Osteoblast (primary cell): ENCODE measurements around the gene PHYHIPL. TPM values are rescaled to one million over a fixed set of nuclear protein-coding genes. Genes with fewer than 3 reads are reported as not detected.

ENCODE experiments used
- DNase-seq: peaks from one replicate; pipeline ENCODE4 v3.0.0; 2011; ENCODE audit warnings: low spot score, mixed read lengths; ENCODE audit not compliant: insufficient read length; ENCODE audit errors: missing footprints
- H2AFZ ChIP-seq: 2 replicates; pipeline ENCODE4 v1.6.0; 2011; ENCODE audit warnings: mild to moderate bottlenecking, low read length
- H3K27ac ChIP-seq: 2 replicates; pipeline ENCODE4 v1.5.1; 2011; ENCODE audit warnings: mild to moderate bottlenecking, low read depth, low read length, moderate library complexity
- H3K27me3 ChIP-seq: 2 replicates; pipeline ENCODE4 v1.6.0; 2012; ENCODE audit warnings: mild to moderate bottlenecking, control low read depth, inconsistent platforms, low read length, moderate library complexity; ENCODE audit not compliant: insufficient read depth
- H3K36me3 ChIP-seq: 2 replicates; pipeline ENCODE4 v1.5.1; 2011; ENCODE audit warnings: mild to moderate bottlenecking, low read length, control low read depth, moderate library complexity; ENCODE audit not compliant: insufficient read depth
- H3K4me1 ChIP-seq: 2 replicates; pipeline ENCODE4 v1.5.1; 2011; ENCODE audit warnings: mild to moderate bottlenecking, low read length, control low read depth, moderate library complexity; ENCODE audit not compliant: insufficient read depth
- H3K4me2 ChIP-seq: 2 replicates; pipeline ENCODE4 v1.6.0; 2011; ENCODE audit warnings: mild to moderate bottlenecking, low read length; ENCODE audit not compliant: insufficient read depth
- H3K4me3 ChIP-seq: fragments of 200-600 bp; sonication (generic); 3 replicates; pipeline ENCODE4 v1.5.1; 2012; ENCODE audit warnings: mild to moderate bottlenecking, low read length, inconsistent platforms; ENCODE audit not compliant: insufficient read depth
- H3K79me2 ChIP-seq: 2 replicates; pipeline ENCODE4 v1.6.0; 2012; ENCODE audit warnings: mild to moderate bottlenecking, low read length, control low read depth, inconsistent platforms; ENCODE audit not compliant: insufficient read depth
- H3K9me3 ChIP-seq: 2 replicates; pipeline ENCODE4 v1.5.1; 2011; ENCODE audit warnings: low read depth, low read length, control low read depth
- H4K20me1 ChIP-seq: 2 replicates; pipeline ENCODE4 v1.6.0; 2012; ENCODE audit warnings: mild to moderate bottlenecking, low read length, control low read depth; ENCODE audit not compliant: insufficient read depth
- total RNA-seq: library from RNA; depleted of rRNA; stranded (reverse); fragments of >200 nt; gene quantifications from 2 replicates; pipeline ENCODE4 v1.2.3, GENCODE V29; 2012
- TF ChIP-seq, protein P1 (sequence below): IDR thresholded peaks from 2 replicates; pipeline ENCODE4 v1.5.1; 2011; ENCODE audit warnings: mild to moderate bottlenecking, low read depth, low read length, moderate library complexity; ENCODE audit errors: extremely low read depth

Gene PHYHIPL
- total RNA-seq, 1 donor, result not detected

DNA sequence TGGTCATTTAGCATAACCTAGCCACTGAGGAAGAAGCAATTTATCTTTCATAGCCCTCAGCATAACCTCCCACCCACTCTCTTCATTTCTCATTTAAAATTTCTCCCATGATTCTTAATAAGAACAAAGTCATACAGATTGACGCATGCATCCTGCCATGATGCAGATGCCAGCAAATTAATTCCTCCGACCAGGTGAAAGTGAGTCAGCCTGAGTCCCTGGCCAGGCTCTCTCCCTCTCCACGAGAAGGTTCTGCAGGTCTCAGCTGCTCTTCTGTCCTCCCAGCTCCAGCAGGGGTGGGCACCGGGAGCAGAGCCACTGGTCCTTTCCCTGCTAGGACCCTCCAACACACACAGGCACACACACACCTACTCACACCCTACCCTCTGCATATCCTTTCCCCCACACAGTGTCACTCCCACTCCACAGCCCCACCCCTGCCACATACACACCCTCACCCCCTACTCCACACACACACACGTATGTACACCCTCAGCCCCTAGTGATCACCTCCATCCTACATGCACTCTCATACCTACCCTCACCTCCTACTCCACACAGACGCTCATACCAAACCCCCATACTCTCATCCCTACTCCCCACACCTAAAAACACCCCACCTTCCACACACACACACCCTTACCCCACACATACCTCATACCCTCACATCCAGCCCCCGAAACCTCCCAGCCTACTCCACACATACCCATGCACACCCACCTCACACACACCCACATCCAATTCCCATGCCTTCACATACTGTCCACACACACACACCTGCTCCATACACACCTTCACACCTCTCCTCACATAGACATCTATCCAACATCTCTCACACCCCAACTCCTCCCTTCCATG, 107.9 kb downstream of the PHYHIPL start:
- TF ChIP-seq, protein P1, sequence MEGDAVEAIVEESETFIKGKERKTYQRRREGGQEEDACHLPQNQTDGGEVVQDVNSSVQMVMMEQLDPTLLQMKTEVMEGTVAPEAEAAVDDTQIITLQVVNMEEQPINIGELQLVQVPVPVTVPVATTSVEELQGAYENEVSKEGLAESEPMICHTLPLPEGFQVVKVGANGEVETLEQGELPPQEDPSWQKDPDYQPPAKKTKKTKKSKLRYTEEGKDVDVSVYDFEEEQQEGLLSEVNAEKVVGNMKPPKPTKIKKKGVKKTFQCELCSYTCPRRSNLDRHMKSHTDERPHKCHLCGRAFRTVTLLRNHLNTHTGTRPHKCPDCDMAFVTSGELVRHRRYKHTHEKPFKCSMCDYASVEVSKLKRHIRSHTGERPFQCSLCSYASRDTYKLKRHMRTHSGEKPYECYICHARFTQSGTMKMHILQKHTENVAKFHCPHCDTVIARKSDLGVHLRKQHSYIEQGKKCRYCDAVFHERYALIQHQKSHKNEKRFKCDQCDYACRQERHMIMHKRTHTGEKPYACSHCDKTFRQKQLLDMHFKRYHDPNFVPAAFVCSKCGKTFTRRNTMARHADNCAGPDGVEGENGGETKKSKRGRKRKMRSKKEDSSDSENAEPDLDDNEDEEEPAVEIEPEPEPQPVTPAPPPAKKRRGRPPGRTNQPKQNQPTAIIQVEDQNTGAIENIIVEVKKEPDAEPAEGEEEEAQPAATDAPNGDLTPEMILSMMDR, result no peak
- H4K20me1 ChIP-seq, result no peaks in the 10 kb centered on the region
- H3K9me3 ChIP-seq, result no peaks in the 10 kb centered on the region
- no peak overlapping the region for H3K27ac ChIP-seq
- H3K36me3 ChIP-seq, result no peaks in the 10 kb centered on the region
- H3K4me3 ChIP-seq, result no peak overlapping the region
- no peaks in the 10 kb centered on the region for H3K27me3 ChIP-seq
- H3K4me2 ChIP-seq, result no peak overlapping the region
- no peaks in the 10 kb centered on the region for H3K79me2 ChIP-seq
- H2AFZ ChIP-seq, result no peak overlapping the region
- no peak for DNase-seq
- no peaks in the 10 kb centered on the region for H3K4me1 ChIP-seq

DNA sequence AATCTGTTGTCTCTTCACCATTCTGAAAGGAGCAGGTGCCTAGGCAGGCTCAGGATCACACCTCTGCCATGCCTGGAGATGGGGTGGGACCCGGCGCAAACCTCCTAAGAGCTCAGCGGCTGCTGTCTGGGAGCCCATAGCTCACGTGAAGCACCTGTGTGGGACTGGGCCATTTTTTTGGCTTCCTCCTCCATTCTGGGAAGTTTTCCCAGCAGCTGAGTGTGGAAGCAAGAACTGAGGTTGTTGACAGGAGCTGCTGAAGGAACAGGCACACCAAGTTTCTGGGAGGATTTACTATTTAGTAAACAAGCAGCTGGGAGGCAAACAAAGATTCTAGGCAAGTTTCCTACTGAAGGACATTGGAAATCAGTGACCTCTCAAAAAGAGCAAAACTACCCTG, 108.6 kb downstream of the PHYHIPL start:
- Histone ChIP-seq H2AFZ (no peak overlapping the region), H3K4me1 (no peaks in the 10 kb centered on the region), H4K20me1 (no peaks in the 10 kb centered on the region), H3K27ac (no peak overlapping the region), H3K79me2 (no peaks in the 10 kb centered on the region), H3K4me3 (no peak overlapping the region), H3K9me3 (no peaks in the 10 kb centered on the region), H3K4me2 (no peak overlapping the region), H3K27me3 (no peaks in the 10 kb centered on the region), H3K36me3 (no peaks in the 10 kb centered on the region)
- TF ChIP-seq, protein P1, result no peak
- peak; percentile 38 for DNase-seq

DNA sequence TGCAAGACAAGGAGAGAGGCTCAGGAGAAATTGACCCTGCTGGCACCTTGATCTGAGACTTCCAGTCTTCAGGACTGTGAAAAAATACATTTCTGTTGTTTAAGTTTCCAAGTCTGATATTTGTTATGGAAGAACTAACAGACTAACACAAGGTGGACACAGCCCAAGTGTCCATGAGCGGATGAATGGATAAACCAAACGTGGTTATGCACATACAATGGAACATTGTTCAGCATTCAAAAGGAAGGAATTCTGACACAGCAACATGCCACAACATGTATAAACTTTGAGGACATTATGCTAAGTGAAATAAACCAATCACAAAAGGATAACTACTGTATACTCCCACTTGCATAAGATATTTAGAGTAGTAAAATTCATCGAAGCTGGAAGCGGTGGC, 109.4 kb downstream of the PHYHIPL start:
- Histone ChIP-seq H3K36me3 (no peaks in the 10 kb centered on the region), H2AFZ (no peak overlapping the region), H3K9me3 (no peaks in the 10 kb centered on the region), H3K4me2 (no peak overlapping the region), H3K27ac (no peak overlapping the region), H4K20me1 (no peaks in the 10 kb centered on the region), H3K79me2 (no peaks in the 10 kb centered on the region), H3K27me3 (no peaks in the 10 kb centered on the region), H3K4me3 (no peak overlapping the region), H3K4me1 (no peaks in the 10 kb centered on the region)
- TF ChIP-seq, protein P1, result no peak
- no peak for DNase-seq

DNA sequence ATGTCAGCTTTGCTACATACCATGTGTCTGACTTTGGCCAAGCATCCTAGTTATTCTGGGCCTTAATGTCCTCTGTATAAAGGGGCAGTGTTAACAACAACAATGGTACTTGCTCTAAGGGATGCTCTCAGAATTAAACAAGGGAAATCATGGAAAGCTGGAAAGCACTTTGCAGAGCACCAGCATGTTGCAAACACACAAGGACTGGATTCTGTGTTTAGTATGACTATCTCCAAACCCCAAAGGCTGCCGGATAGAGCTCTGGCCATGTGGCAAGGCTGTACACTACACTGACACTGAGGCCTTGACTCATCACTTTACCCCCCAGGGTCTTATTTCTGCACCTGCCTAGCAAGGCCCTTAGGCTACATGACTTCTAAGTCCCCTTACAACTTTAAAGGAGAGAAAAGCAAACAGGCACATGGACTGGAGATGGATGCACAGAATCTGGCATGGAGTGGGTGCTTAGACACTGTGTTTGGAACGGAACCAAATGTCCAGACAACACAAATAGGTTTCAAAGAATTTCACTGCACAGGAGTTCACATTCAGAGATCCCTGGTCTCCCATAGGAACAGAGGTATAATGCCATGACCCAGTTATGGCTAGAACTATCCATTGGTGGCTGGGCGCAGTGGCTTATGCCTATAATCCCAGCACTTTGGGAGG, 111.3 kb downstream of the PHYHIPL start:
- H3K79me2 ChIP-seq, result no peaks in the 10 kb centered on the region
- DNase-seq, result peak; percentile 42
- H3K27ac ChIP-seq, result no peak overlapping the region
- no peak overlapping the region for H2AFZ ChIP-seq
- H4K20me1 ChIP-seq, result no peaks in the 10 kb centered on the region
- H3K4me1 ChIP-seq, result no peaks in the 10 kb centered on the region
- no peak overlapping the region for H3K4me2 ChIP-seq
- H3K36me3 ChIP-seq, result no peaks in the 10 kb centered on the region
- H3K27me3 ChIP-seq, result no peaks in the 10 kb centered on the region
- H3K9me3 ChIP-seq, result no peaks in the 10 kb centered on the region
- TF ChIP-seq, protein P1, result no peak
- H3K4me3 ChIP-seq, result no peak overlapping the region
